ENCODE measurements around the gene IL25.

DNA sequence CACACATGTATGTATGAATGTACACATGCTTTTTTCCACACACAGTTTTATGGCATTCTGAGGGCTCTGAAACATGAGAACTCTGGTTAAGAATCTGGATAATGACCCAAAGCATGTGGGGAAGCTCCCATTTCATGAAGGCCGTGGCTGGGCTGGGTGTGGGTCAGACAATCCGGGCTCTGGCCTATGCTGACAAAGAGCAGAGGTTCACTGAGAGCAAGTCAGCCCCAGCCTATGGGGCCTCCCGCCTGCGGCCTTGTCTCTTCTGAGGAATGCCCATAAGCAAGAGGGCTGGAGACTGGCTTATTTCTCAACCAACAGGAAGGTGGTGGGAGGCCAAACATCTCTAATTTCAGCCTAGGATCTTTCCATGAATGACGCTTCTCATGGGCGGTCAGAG lies 27.0 kb downstream of the IL25 start:
- TF ChIP-seq CTCF (IDR thresholded peaks at IDR 0.05) = no peak
- TF ChIP-seq POLR2AphosphoS5 (IDR thresholded peaks at IDR 0.05) = no peak
- no peak for TF ChIP-seq EP300 (IDR thresholded peaks at IDR 0.05)

Measured in upper lobe of left lung (tissue), 4 donors.